HuH-7 (cell line): ENCODE data around the gene COL6A3.
"Not testable (repeated sequence)": the region's sequence is repeated elsewhere in the genome, so short reads cannot be mapped to it uniquely, and the experiment has no call there.

Source experiments
- DNase-seq: peaks from one replicate; pipeline ENCODE4 v3.0.0; 2011; ENCODE audit warnings: low spot score

COL6A3 gene

DNA sequence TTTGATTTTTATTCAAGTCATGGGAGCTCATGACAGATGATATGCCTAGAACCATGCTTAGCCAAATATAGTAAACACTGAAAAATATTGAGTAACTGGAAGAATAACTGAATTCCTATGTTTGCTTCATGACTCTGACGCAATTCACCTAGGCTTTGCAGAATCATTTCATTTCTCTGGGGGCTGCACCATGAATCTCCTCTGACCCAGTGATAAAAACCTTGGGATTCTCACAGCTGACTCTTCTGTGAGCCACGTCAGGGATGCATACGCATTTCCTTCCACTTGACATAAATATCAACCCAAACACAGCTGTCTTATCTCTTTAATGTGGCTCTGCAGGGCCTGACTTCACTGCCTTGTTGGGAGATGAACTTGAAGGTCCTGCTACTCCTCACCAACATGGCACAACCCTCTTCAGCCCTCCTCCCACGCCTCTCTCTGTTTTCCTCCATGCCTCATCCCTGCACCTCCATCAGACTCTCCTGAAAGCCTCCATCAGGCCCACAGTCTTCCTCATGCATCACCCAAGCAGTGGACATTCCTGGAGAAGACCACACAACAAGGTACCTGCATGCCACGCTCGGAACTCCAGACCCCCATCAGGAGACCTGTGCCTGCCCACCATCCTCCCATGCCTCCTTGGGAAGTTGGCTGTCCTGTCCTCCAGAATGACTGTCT lies 29.8 kb downstream of the COL6A3 start:
- DNase-seq = no peak

DNA sequence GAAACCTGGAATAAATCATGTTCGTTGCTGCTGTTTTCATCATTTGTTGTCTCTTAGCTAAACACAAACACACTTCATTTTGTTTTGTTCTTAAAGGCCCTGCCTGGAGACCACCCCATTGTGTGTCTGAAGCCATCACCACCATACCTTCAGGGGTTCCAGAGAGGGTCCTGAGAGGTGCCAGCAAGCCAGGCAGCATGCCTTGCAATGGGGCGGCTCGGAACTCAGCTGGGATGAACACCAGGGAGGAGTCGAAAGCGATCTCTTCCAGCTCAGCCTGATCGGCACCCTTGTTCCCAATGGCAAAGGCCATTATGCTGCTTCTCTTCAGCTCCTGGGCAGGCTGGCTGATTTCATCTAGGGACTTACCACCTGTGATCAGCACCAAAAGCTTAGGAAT lies 33.2 kb downstream of the COL6A3 start:
- DNase-seq = no peak

DNA sequence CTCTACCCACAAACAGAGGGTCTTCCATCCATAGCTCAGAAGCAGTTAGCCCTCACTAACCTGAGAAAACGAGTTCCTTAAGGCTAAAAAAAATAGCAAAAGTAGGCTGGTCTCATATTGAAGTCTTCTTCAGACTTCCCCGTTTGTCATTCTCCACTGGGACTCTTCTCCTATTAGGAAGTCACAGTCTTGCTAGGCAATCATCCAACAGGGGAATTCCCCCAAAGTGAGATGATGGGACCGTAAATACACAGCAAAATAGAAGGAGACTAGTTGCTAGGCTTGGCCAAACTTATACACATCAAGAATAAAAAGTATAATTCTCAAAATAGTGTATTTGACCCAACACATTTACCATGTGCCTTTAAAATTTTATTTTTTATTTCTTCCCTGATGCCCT lies 34.3 kb downstream of the COL6A3 start:
- no peak for DNase-seq

DNA sequence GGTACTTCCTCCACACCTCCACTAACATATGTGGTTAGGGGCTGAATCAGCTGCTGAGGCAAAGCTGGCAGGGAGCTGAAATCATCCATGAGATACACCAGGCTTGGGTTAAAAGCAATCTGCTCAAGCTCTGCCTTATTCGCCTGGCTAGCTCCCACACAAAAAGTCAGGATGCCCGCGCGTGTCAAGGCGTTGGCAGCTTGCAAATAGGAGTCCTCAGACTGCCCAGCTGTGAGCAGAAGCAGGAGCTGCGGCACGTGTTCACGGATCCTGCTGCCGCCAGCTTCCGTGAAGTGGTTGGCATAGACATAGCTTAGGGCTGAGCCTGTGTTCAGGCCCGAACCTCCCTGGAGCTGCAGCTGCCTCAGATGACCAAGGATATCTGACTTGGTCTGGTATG lies 35.3 kb downstream of the COL6A3 start:
- DNase-seq = no peak

DNA sequence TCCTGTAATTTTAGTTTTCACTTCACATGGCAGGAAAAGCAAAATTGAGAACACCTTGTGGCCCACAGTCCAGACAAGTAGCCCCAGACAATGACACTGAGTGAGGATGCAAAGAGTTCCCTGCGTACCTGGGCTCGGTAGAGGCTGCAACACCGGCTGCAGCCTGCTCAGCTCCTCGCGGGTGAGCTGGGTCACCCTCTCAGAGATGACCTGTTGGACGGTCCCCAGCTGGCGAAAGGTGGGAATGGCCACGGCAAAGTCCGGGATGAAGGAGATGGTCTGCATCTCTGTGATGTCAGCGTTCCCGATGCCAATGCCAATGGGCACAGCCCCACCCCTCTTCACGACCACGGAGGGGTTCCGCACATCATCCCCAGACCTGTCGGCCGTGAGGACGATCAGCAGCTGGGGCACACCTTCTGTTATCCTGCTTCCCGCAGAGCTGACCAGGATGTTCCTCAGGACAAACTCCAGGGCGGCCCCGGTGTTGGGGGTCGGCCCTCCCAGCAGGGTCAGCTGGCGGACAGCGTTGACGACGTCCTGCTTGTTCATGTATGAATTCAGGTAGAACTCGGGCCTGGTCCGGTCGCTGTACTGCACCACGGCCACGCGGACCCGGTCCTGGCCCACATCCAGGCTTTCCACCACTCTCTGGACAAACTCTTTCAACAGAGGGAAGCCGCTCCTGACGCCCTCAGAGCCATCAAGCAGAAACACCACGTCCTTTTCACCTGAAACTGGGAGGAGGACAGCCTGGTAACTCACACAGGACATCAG lies 39.5 kb downstream of the COL6A3 start:
- DNase-seq = no peak

DNA sequence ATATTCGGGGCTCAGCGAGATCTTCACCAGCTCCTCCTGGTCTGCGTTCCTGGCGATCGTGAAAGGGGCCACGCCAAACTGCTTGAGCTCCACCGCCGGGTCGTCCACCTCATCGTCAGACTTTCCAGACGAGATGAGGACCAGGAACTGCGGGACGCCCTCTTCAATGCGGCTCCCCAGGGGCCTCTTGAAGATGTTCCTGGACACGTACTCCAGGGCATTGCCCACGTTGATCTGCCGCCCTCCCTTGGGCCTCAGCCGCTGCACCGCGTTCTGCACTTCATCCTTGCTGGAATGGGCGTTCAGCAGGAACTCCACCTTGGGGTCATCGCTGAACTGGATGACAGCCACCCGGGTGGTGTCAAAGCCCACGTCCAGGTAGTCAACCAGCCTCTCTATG lies 42.1 kb downstream of the COL6A3 start:
- DNase-seq = no peak

- DNase-seq = no peak
These were observed 48.3 kb downstream of the COL6A3 start for GRCh38 chr2:237365671-237366070.

- no peak for DNase-seq
These were observed 49.3 kb downstream of the COL6A3 start for GRCh38 chr2:237364655-237365054.

- no peak for DNase-seq
These were observed 52.6 kb downstream of the COL6A3 start for GRCh38 chr2:237361194-237362004.

DNA sequence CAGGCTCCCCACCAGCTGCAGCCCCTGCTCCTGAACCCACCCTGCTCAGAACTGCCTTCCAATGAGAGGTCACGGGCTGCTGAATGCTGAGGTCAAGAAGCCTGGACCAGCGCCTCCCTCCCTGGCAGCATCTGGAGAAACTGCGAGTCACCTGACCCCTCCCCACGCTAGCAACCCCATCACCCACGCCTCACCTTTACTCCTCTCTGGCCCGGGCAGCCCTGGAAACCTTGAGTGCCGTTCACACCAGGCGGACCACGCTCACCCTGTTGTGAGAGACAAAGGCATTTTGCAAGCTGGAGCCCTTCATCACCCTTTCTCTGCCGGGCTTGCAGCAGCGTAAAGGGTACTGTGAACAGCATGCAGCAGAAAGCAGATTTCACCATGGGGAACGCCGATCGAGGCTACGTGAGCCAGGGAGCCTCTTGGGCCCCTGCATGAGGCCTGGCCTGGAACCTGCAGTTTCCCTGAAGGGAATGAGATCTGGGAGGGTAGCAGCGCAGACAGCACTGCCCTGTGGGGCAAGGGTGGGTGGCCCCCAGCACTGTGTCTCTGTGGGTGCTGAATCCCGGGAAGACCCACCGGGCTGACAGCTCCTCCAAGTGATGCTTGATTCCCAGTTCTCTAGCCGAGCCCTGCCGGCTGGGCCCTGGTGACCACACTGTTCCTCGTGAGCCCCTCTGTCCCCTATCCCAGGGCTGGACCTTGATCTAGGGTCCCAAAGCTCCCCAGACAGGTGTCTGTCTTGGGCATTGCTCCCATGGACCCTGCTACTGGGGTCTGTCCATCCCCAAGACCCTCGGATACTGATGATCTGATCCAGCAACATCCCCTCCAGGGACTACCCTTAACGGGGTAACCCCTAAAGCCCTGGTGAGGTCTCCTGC lies 53.8 kb downstream of the COL6A3 start:
- DNase-seq = no peak

GRCh38 chr2:237359518-237359840 lies 54.5 kb downstream of the COL6A3 start:
- no peak for DNase-seq

DNA sequence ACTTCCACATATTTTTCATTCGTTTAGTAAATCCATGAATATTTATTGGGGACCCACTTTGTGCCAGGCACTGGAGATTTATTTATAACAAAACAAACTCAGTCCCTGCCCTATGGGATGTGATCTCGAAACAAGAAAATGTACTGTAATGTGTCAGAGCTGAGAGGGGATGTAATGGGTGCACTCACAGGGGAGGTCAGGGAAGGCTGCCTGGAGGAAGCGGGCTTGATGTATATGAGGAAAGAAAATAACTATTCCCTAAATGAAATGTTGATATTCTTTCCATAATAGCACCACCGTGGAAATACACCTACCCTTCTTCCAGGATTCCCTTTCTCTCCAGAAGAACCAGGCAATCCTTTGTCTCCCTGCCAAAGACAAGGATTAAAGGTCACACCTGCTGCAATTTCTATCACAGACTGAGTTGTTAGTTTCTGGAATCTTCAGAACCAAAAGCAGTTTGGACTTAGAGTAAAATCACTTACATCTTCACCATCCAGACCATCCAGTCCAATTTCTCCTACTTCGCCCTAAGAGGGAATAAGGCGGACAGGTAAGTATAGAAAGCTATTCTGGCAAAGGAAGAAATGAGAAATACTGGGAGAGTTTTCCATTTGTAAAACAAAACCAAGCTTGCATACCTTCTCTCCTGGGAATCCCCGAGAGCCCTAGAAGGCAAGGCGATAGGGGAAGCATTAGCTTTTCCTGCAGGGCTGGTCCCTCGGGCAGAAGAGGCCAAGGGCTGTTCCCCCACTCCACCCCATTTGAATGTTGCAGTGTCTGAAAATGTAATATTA lies 55.0 kb downstream of the COL6A3 start:
- DNase-seq = no peak

- DNase-seq = no peak
These were observed 58.3 kb downstream of the COL6A3 start for GRCh38 chr2:237355701-237356100.

DNA sequence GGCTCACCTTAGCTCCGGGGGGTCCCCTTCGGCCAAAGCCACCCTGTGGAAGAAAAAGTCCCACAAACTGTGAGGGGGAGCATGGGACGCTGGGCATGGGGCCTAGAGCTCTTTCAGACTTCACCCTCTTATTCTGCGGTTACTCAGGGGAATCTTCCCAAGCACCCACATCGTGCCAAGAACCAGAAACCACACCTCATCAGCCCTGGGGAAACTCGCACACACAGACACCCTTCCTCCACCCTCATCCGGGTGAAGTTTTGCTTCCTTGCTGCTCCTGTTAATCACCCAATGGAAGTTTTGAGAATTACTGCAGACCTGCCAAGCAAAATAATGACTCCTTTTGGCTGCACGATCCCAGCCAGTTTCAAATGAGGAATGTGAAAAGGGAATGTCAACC lies 59.1 kb downstream of the COL6A3 start:
- no peak for DNase-seq

GRCh38 chr2:237354172-237354571 lies 59.8 kb downstream of the COL6A3 start:
- DNase-seq = not testable (repeated sequence)

- no peak for DNase-seq
These were observed 60.7 kb downstream of the COL6A3 start for GRCh38 chr2:237353215-237353614.

- no peak for DNase-seq
These were observed 61.6 kb downstream of the COL6A3 start for GRCh38 chr2:237352279-237352845.

DNA sequence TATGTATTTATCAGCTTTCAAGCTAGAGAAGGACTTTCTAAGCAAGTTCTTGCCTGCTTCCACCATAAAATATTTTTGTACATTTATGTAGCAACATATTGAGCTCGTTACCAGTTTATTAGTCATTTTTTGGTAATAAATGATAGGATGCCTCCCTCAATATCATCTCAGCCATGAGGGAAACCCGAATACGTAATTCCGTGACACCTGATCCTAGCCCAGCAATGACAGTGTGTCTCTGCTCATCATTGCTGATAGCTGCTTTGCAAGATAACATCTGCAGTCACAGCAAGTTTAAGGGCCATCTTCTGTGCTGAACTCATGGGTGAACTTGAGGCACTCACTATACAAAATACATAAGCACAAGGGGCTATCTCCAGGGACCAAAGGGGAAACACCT lies 62.2 kb downstream of the COL6A3 start:
- DNase-seq = no peak

DNA sequence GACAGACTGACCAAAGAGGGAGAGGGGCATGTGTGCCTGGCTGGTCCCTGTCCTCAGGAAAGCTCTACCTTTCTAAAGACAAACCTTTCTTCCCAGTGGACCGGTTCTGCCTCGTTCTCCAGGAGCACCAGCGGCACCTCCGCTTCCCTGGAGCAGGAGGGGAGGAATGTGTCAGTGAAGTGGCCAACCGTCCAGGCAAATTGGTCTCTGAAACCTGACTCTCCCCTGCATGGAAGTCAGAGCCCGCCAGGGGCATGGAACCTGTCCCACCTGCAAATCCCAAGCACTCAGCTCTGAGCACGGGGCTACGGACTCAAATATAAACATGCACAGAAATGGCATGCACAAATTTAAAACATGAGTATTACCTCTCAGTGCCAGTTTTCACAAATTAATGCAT lies 62.9 kb downstream of the COL6A3 start:
- DNase-seq = no peak

- DNase-seq = no peak
These were observed 63.4 kb downstream of the COL6A3 start for GRCh38 chr2:237350597-237350996.

GRCh38 chr2:237350070-237350469 lies 63.9 kb downstream of the COL6A3 start:
- DNase-seq = no peak
